GM21381 (cell line): Measurements from ENCODE around the gene MYO5A.

Experiments
- ATAC-seq: cut with Tn5 transposase; IDR thresholded peaks from one replicate; pipeline ENCODE4 v1.9.1; 2021; ENCODE audit warnings: mild to moderate bottlenecking, moderate library complexity; ENCODE audit not compliant: unreplicated experiment

The MYO5A gene

GRCh38 chr15:52276256-52276770 is 252.4 kb downstream of the MYO5A start:
- no peak for ATAC-seq

- ATAC-seq: no peak
Measured at GRCh38 chr15:52263563-52264282, 265.0 kb downstream of the MYO5A start.

DNA sequence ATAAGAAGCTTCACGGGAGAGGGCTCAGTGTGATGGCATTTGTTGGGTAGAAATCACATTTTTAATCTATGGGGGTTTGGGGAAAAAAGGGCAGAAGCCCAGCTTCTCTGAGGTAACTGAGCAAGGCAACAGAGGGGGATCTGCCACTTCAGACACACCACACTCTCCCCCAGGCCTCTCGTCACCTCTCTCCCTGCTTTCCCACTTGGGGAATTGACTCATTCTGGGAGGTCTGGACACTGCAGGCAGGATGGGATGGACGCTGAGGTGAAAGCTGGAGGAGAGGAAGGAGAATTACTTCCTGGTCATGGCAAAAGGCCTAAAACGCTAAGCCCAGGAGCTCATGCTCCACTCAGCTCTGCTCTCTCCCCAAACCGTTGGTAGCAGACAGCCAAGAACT is 266.3 kb downstream of the MYO5A start:
- no peak for ATAC-seq

DNA sequence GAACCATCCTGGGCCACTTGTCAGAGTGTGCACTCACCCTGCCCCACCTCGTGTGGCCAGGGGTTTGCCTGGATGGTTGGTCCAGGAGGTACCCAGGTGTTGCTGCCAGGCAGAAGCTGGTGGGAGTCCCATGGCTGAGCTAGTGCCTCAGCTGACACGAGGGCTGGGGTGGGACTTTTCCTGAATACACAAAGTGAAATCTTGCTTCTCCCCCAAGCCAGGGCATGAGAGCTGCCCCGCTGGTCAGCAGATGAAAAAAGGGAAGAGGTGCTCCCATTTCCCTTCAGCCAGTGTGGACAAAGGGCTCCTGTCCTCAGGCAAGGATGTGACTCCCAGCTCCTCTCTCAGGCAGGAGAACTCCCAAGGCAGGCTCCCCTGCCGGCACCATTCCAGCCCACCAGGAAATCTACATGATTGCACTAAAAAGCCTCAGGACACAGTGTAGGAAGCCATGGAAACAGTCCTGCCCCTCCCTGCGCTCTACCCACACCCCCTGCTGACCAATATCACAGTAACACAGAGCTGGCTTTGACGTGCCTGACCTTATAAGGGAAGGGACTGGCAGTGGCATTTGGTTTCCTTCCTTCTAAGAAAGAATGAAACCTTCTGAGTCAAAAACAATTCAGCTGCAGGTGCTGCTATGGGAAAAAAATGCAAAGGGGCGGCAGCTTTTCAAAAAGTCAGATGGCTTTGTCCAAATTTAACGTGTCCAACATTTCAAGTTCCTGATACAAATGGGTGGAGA is 267.0 kb downstream of the MYO5A start:
- peak; percentile 98 for ATAC-seq

- no peak for ATAC-seq
Measured at GRCh38 chr15:52261026-52261425, 267.7 kb downstream of the MYO5A start.

DNA sequence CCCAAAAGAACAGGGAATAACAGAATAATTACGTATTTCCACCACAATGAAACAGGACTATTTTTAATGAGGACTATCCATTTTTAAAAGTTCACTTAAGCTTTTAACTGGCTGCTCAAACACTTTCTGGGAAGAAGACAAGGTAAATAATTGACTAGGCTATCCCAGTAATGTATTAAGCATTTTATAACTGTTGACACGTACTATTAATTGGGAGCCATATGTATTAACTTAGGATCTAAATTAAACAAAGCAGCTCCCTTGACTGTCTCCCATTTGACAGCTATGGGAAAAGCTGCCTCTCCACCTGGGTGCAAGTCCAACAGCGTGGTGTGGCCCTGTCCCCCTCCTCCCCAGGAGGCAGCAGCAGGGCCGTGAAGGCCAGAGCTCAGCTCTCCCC is 269.2 kb downstream of the MYO5A start:
- no peak for ATAC-seq

- ATAC-seq: no peak
Measured at GRCh38 chr15:52258461-52258860, 270.2 kb downstream of the MYO5A start.

DNA sequence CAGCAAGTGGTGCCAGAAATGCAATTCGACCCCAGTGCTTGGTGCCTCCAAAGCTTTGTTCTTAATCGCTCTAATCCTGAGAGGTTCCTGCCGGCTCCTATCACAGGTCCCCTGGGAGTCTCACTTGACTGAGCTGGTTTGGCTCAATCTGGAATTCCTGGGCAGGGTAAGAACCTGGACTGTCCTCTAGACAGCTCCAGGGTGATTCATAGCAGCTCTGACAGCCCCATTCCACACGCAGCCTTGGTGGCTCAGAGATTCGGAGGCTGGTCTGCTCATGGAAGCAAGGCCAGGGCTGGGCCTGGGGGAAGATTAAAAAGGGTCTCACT is 271.0 kb downstream of the MYO5A start:
- ATAC-seq: no peak
